Measurements from ENCODE around the gene MRGPRX2. TPM values are rescaled to one million over a fixed set of nuclear protein-coding genes. Genes with fewer than 3 reads are reported as not detected.

The MRGPRX2 gene
- polyA plus RNA-seq, 1 of the 3 experiments (the other 2 are of a cell fraction) = not detected

- Histone ChIP-seq H3K27ac (ENCODE audit: low read depth in 2 of 2, low read length in 1 of 2) (no peak overlapping the region), H2AFZ (ENCODE audit: low read depth) (no peak overlapping the region), H3K79me2 (ENCODE audit: insufficient read depth) (no peaks in the 10 kb centered on the region), H3F3A (replicated peaks; ENCODE audit: insufficient read depth) (no peaks in the 10 kb centered on the region), H3K9me3 (no peaks in the 10 kb centered on the region), H3K4me3 (ENCODE audit: low read depth in 2 of 2, low read length in 1 of 2) (no peak overlapping the region), H3K9me2 (no peaks in the 10 kb centered on the region), H4K20me1 (ENCODE audit: insufficient read depth) (no peaks in the 10 kb centered on the region), H3K36me3 (replicated peaks in 1 of 2; ENCODE audit: control insufficient read depth in 1 of 2, insufficient read depth in 2 of 2, low read length in 1 of 2) (no peaks in the 10 kb centered on the region), H3K4me2 (no peak overlapping the region), H3K9ac (no peak overlapping the region), H3K27me3 (ENCODE audit: insufficient read depth) (peaks cover 20% of the 10 kb centered on the region), H3K4me1 (ENCODE audit: control insufficient read depth in 1 of 2, insufficient read depth in 2 of 2, low read depth in 1 of 2, low read length in 1 of 2) (no peaks in the 10 kb centered on the region)
- ChIA-PET POLR2A (no interaction called here), CTCF (no interaction called here)
- DNase-seq = no peak
- 70% methylated on average over 17 of the region's 17 CpGs for WGBS (ENCODE audit: low lambda C conversion rate)
- TF ChIP-seq TCF12 (IDR thresholded peaks at IDR 0.05) (no peak), FOXJ3 (CRISPR knock-in tag; IDR thresholded peaks at IDR 0.05) (no peak), RFX5 (IDR thresholded peaks at IDR 0.05; ENCODE audit: low read length) (no peak), NRF1 (IDR thresholded peaks at IDR 0.05; ENCODE audit: low read depth, low read length) (no peak), GATA2 (CRISPR knock-in tag; IDR thresholded peaks at IDR 0.05) (no peak), USF1 (IDR thresholded peaks at IDR 0.05; ENCODE audit: borderline replicate concordance, low read depth) (no peak), MEF2A (IDR thresholded peaks at IDR 0.05; ENCODE audit: borderline replicate concordance, low read depth) (no peak), RXRA (IDR thresholded peaks at IDR 0.05; ENCODE audit: borderline replicate concordance, low read depth) (no peak), MXI1 (IDR thresholded peaks at IDR 0.05; ENCODE audit: low read depth, low read length) (no peak), NFIC (IDR thresholded peaks at IDR 0.05; ENCODE audit: borderline replicate concordance) (no peak)
Observed at GRCh38 chr11:19055905-19056304, 4.6 kb downstream of the MRGPRX2 start.

GRCh38 chr11:19055016-19055415, 5.5 kb downstream of the MRGPRX2 start:
- H3K9me2 ChIP-seq = no peaks in the 10 kb centered on the region
- no peaks in the 10 kb centered on the region for H3K4me1 ChIP-seq (ENCODE audit: control insufficient read depth in 1 of 2, insufficient read depth in 2 of 2, low read depth in 1 of 2, low read length in 1 of 2)
- CTCF ChIA-PET = interaction anchor here (1.2 kb wide), 1 partner anchor 16 kb away, joined by 10 read pairs; no protein-coding TSS in a partner anchor
- H3K9me3 ChIP-seq = no peaks in the 10 kb centered on the region
- H3K4me2 ChIP-seq = no peak overlapping the region
- H3K27ac ChIP-seq (ENCODE audit: low read depth in 2 of 2, low read length in 1 of 2) = no peak overlapping the region
- H2AFZ ChIP-seq (ENCODE audit: low read depth) = no peak overlapping the region
- H3K27me3 ChIP-seq (ENCODE audit: insufficient read depth) = peaks cover 20% of the 10 kb centered on the region
- DNase-seq = no peak
- 55% methylated on average over 3 of the region's 3 CpGs for WGBS (ENCODE audit: low lambda C conversion rate)
- POLR2A ChIA-PET = no interaction called here
- H3K9ac ChIP-seq = no peak overlapping the region
- H3K36me3 ChIP-seq (replicated peaks in 1 of 2; ENCODE audit: control insufficient read depth in 1 of 2, insufficient read depth in 2 of 2, low read length in 1 of 2) = no peaks in the 10 kb centered on the region
- H3F3A ChIP-seq (replicated peaks; ENCODE audit: insufficient read depth) = no peaks in the 10 kb centered on the region
- no peaks in the 10 kb centered on the region for H3K79me2 ChIP-seq (ENCODE audit: insufficient read depth)
- H4K20me1 ChIP-seq (ENCODE audit: insufficient read depth) = no peaks in the 10 kb centered on the region
- no peak overlapping the region for H3K4me3 ChIP-seq (ENCODE audit: low read depth in 2 of 2, low read length in 1 of 2)
- TF ChIP-seq YY1 (IDR thresholded peaks at IDR 0.05; ENCODE audit: low read depth) = no peak
- no peak for TF ChIP-seq POLR2AphosphoS5 (IDR thresholded peaks at IDR 0.05; ENCODE audit: low read depth, low read length)
- TF ChIP-seq FOXM1 (IDR thresholded peaks at IDR 0.05; ENCODE audit: low read depth) = no peak
- TF ChIP-seq NRF1 (IDR thresholded peaks at IDR 0.05; ENCODE audit: low read depth, low read length) = no peak
- no peak for TF ChIP-seq TCF12 (IDR thresholded peaks at IDR 0.05)
- TF ChIP-seq FOXJ3 (CRISPR knock-in tag; IDR thresholded peaks at IDR 0.05) = no peak
- no peak for TF ChIP-seq IRF3 (IDR thresholded peaks at IDR 0.05; ENCODE audit: low read depth, low read length)
- TF ChIP-seq REST (IDR thresholded peaks at IDR 0.05; ENCODE audit: low read depth, low read length) = no peak
- no peak for TF ChIP-seq RXRA (IDR thresholded peaks at IDR 0.05; ENCODE audit: borderline replicate concordance, low read depth)
- TF ChIP-seq CTCF (IDR thresholded peaks at IDR 0.05) = no peak
- TF ChIP-seq RFX5 (IDR thresholded peaks at IDR 0.05; ENCODE audit: low read length) = no peak
- TF ChIP-seq USF2 (IDR thresholded peaks at IDR 0.05; ENCODE audit: borderline replicate concordance, low read depth, low read length) = no peak
- TF ChIP-seq GABPA (IDR thresholded peaks at IDR 0.05; ENCODE audit: low read depth) = no peak
- no peak for TF ChIP-seq JUND (IDR thresholded peaks at IDR 0.05)
- no peak for TF ChIP-seq RCOR1 (IDR thresholded peaks at IDR 0.05; ENCODE audit: low read length)
- no peak for TF ChIP-seq ELF1 (IDR thresholded peaks at IDR 0.05)
- TF ChIP-seq MEF2A (IDR thresholded peaks at IDR 0.05; ENCODE audit: borderline replicate concordance, low read depth) = no peak

All from SK-N-SH (cell line).